GM12891 (cell line): ENCODE results near the gene GPR37L1.

Source experiments
- DNase-seq: peaks from one replicate; pipeline ENCODE4 v3.0.0; 2011; ENCODE audit warnings: low spot score; ENCODE audit not compliant: insufficient read length
- FAIRE-seq: peaks from 2 replicates; lab custom pipeline; 2011; peaks lifted over from hg19 to GRCh38; lab: Jason Lieb, UNC
- PAX5 ChIP-seq: IDR thresholded peaks from 2 replicates; pipeline ENCODE4 v1.6.1; 2011; ENCODE audit warnings: low read length, moderate library complexity, mild to moderate bottlenecking; ENCODE audit not compliant: insufficient read depth, severe bottlenecking
- POLR2A ChIP-seq: IDR thresholded peaks from 2 replicates; pipeline ENCODE4 v1.6.1; 2011; ENCODE audit warnings: low read depth, low read length, control low read depth
- POLR2AphosphoS5 ChIP-seq: IDR thresholded peaks from 2 replicates; pipeline ENCODE4 v1.6.1; 2011; ENCODE audit warnings: low read depth, low read length, control low read depth
- POU2F2 ChIP-seq: IDR thresholded peaks from 2 replicates; pipeline ENCODE4 v1.6.1; 2011; ENCODE audit warnings: low read depth, mild to moderate bottlenecking, control low read depth, low read length, moderate library complexity
- SPI1 ChIP-seq: IDR thresholded peaks from 2 replicates; pipeline ENCODE4 v1.6.1; 2011; ENCODE audit warnings: low read depth, low read length, control low read depth
- TAF1 ChIP-seq: IDR thresholded peaks from 2 replicates; pipeline ENCODE4 v1.6.1; 2011; ENCODE audit warnings: low read depth, low read length, control low read depth

The GPR37L1 gene

DNA sequence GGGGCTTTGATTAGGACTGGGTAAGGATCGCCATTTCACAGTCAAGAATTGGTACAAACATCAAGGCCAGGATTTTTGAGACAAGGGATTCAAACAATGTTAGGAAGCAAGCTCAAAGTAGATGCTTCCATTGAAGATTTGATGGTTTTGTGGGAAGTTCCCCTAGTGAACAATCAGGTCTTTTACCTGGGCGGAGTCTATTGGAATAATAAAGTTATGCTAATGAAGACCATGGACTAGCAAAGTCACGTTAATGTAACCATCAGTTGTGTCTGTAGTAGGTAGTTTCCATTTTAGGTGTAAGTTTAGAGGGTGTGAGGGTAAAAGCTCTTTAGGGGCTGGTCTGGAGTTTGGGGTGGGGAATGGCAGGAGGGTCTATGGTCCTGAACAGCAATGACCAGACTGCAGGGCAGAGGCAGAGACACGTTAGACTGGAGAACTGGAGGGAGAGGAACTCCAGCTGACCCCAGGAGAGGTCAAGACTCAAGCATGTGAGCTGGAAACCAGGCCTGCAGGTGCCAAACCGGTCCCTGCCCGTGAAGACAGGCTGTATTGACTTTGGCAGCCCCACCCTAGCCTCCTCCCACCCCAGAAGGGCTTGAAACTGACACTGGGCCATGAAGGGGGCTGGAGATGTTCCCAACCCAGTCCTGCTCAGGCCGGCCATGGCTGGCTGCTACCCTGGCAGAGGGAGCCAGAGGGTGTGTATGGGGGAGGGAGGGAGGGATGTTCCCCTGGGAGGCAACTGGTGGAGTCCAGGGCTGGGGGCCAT, 36.0 kb upstream of the GPR37L1 start:
- DNase-seq (no peak), FAIRE-seq (no peak)
- TF ChIP-seq SPI1 (no peak), TAF1 (no peak), POU2F2 (no peak)

DNA sequence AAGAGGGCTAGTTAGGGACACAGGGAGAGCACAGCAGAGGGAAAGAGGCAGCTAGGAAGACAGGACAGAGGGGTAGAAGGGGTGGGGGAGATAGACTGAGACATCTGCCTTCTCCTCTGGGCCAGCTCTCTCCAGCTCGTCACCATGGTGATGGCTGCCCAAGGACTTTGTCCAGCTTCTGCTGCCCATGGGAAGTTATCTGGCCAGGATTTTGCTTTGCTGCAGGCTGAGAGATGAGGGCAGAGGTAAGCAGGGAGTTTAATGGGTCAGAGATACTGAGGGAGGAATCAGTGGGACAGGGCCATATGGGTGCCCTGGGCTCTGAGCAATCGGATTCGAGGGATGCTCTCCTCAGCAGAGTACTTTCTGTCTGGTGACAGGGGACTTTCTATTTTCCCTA, 34.5 kb upstream of the GPR37L1 start:
- no peak for TF ChIP-seq POLR2A
- no peak for TF ChIP-seq POLR2AphosphoS5
- no peak for TF ChIP-seq TAF1
- no peak for TF ChIP-seq PAX5
- TF ChIP-seq POU2F2 = no peak
- no peak for TF ChIP-seq SPI1
- FAIRE-seq (no peak), DNase-seq (no peak)

DNA sequence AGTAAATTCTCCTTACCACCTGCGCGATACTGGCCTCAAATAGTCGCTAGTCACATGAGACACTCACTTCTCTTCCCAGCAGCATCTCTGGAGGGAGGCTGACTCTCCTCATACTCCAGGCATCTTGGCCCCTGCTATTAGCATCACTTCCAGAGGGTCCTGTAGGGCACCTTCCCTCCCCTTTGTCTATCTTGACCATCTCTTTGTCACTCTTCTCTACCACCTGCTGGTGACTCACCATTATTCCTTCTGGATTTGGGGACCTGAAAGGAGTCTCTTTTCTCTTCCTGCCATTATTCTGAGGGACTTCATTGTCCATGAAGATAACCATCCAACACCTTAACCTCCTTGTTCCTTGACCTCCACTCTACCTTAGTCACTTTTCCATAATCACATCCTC, 31.7 kb upstream of the GPR37L1 start:
- TF ChIP-seq POLR2AphosphoS5 (no peak), TAF1 (no peak), POLR2A (no peak), PAX5 (no peak), SPI1 (no peak), POU2F2 (no peak)
- DNase-seq (no peak), FAIRE-seq (no peak)

DNA sequence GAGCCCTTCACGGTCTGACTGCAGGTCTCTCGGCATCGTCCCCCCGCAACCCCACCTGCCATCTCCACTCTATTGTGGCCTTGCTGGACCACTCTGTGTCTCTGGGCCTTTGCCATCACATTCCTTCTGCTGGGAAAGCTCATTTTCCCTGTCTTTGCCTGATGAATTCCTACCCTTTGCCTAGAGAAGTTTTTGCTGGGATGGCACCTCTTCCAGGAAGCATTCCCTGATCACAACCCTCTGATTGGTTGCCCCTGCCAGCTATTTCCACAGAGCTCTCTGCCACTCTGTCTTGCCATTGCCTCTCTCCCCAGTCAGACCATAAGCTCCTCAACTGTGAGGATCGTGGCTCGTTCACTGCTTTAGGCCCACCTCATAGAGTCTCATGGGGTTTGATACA, 28.9 kb upstream of the GPR37L1 start:
- TF ChIP-seq POLR2AphosphoS5 (no peak), TAF1 (no peak), POLR2A (no peak), POU2F2 (no peak), SPI1 (no peak), PAX5 (no peak)
- FAIRE-seq = no peak
- no peak for DNase-seq

DNA sequence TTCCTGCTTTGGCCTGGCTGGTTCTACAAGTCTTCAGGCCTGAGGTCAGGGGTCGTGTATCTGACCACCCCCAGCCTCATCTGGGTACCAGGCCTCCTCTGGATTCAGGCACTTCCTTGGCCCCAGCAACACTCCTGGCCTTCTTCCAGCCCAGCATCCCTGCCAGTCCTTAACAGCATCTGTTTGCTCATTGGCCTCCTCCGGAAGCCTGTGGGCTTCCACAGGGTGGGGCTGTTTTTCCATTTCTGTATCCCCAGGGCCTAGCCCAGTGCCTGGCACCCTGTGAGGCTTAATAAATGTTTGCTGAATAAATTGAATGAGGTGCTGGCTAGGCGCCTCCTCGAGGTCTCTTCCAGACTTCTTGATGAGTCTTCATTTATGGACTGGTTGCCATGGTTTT, 21.5 kb upstream of the GPR37L1 start:
- no peak for DNase-seq
- no peak for FAIRE-seq
- TF ChIP-seq TAF1 (no peak), SPI1 (no peak), POLR2AphosphoS5 (no peak), PAX5 (no peak), POU2F2 (no peak), POLR2A (no peak)

DNA sequence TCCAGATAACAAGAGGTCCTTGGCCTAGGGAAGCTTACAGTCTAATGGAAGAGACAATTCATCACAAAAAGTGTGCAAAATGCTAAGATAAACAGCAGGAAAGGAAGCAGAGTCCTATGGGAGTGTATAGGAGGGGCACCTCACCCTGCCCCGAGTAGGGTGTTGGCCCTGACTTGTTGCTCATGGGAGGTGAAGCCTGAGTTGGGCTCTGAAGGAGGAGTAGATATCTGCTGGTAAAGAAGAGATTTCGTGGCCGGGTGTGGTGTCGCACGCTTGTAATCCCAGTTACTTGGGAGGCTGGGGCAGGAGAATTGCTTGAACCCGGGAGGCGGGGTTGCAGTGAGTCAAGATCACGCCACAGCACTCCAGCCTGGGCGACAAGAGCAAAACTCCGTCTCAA, 18.6 kb upstream of the GPR37L1 start:
- no peak for FAIRE-seq

DNA sequence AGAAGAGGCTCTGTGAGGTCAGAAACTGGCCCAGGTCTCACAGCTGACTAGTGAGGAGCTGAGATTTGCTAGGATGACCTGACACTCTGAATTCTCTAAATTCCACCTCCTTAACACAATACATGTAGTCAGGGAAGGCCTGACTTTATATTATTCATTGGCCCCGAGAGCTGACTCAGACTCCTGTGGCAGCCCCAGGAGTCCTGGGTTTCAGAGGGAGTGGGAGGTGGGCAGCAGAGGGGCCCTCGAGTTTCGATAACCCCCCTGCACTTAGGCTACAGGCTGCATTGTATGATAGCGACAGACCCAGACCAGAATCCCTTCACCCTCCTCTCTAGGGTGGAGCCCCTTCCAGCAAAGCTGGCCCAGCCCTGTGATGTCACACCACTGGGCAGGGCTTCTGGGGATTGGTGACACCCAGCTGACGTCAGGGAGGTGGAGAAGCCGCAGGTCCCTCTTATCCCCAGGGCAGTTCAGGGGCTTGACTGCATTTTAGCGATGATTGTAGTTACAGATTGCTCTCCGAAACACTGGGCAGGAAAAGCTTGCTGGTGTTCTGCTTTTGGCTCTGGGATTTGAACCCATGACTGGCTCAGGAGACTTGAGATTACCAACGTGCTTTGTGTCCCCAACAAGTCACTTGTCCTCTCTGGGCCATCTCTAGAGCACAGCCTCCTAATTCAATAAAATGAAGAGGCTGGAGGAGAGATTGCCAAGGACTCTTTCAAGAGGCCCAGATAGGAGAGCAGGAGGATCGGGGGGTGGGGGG, 17.0 kb upstream of the GPR37L1 start:
- DNase-seq (no peak), FAIRE-seq (no peak)
- no peak for TF ChIP-seq TAF1
- TF ChIP-seq POU2F2 = no peak
- TF ChIP-seq SPI1 = no peak
- TF ChIP-seq POLR2AphosphoS5 = no peak

More for the DNA sequence above, 18.6 kb upstream of the GPR37L1 start:
- no peak for DNase-seq
- TF ChIP-seq TAF1 (no peak), SPI1 (no peak), POLR2AphosphoS5 (no peak)

DNA sequence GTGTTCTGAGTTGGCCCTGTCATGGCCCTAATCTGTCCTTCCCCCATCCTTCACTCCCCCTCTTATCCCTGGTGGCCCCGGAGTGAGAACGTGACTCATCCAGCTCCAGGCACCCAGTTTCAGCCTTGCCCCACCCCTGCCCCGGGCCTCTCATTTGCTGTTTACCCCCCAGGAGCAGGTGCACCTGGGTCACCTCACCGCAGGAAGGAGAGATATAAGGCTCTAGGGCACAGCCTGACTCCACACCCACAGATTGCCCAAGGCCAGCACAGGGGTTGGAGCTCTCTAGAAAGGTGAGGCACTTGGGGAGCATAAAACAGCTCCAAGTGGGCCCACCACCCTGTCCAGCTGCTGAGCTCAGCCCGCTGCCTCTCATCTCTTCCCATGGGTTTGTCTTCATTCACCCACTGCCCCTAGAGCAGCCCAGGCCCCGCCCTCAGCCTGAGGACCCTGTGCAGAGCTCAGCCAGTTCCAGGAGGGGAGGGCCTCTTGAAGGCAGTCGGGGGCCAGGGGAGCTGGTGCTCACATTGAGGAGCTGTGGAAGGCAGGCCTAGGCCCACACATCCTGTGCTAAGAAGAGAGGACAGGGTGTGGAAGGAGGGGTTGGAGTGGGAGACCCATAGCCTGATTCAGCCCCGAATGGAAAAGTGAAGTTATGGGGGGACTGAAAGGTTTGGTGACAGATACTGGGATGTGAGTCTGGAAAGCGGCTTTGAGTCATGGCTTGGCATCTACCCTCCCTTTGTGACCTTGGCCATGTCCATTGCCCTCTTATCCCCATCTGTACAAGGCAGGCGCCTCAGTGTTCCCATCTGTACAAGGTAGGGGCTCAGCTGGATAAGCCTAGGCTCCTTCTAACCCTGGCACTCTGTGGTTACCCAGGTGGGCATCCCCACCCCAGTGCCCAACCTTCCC, 16.1 kb upstream of the GPR37L1 start:
- TF ChIP-seq POU2F2 = no peak
- no peak for TF ChIP-seq POLR2A
- no peak for TF ChIP-seq POLR2AphosphoS5
- TF ChIP-seq PAX5 = no peak
- no peak for TF ChIP-seq SPI1
- no peak for TF ChIP-seq TAF1
- FAIRE-seq (no peak), DNase-seq (no peak)

DNA sequence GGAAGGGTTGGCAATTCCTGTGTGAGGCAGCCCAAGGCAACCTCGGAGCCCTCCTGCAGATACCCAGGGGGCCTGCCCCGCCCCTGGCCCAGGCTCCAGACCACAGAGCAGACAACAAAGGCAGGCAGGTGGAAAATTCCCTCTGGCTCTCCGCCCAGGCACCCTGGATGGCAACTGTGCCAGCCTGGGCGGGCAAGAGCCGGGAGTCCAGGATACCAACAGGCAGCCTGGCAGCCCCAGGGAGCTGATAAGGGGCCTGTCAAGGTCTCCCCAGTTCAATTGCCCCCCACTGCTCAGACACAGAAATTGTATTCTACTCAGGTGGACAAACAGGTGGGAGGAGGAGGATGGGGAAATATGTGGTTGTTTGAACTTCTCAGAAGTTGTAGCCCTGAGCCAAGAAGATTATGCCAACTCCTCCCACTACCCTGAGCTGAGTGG, 15.4 kb upstream of the GPR37L1 start:
- DNase-seq (no peak), FAIRE-seq (no peak)
- TF ChIP-seq POU2F2 = no peak
- no peak for TF ChIP-seq PAX5
- no peak for TF ChIP-seq SPI1
- TF ChIP-seq POLR2AphosphoS5 = no peak
- no peak for TF ChIP-seq TAF1
- no peak for TF ChIP-seq POLR2A
